NCI-H1436 (cell line): ENCODE measurements around the gene SMC6.

Source experiments
- DNase-seq: peaks from one replicate; lab custom pipeline; 2025; lab: John Stamatoyannopoulos, UW

Gene SMC6

GRCh38 chr2:17717666-17718065, 35.9 kb downstream of the SMC6 start:
- no peak for DNase-seq

DNA sequence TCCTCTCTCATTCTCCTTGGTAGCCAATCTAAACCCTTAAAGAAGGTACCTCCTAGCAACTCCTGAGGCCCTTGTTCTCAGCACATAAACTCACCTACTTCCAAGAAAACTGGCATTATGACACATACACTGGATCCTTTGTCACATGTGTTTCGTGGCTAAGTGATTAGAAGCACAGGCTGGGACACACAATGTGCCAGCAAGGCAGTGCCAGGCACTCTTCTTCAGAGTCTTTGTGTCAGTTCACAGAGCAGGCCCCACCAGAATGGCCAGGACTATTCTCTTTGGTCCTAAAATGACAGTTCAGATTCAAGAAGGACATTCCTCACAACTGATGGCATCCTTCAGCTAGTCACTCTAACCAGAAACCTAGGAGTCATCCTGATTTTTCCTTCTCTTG, 40.3 kb downstream of the SMC6 start:
- no peak for DNase-seq

DNA sequence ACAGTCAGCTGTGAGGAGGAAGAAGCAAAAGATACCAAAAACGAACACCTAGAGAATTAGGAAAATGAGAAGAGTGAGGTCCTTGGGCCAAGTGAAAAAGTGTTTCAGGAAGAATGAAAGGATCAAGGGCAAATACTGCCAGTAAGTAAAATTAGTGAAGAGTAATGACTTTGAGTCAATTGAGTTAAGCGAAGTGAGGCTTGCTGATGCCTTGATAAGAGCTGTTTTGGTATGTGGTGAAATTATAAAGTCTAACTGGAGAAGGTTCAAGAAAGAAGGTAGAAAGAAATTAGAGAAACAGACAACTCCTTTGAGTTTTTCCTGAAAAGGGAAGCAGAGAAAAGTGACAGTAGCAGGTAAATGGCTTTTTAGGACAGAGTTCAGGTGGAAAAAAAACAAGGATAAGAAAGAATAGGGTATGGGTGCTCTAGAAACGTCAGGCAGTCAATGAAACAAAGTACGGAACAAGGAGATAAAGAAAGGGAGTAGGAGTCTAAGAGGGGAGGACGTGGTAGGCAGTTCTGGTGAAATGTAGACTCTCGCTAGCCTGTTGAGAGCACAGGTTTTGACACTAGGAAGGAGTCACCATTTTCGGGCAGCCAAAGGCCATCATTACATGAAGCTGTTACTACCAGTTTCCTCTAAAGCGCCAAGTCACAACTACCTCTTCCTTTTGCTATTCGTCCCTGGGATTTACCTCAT, 42.9 kb downstream of the SMC6 start:
- no peak for DNase-seq

GRCh38 chr2:17709897-17710296, 43.7 kb downstream of the SMC6 start:
- DNase-seq = no peak

- DNase-seq = no peak
Measured at GRCh38 chr2:17708501-17708900, 45.1 kb downstream of the SMC6 start.

- DNase-seq = no peak
Measured at GRCh38 chr2:17706845-17707244, 46.8 kb downstream of the SMC6 start.

GRCh38 chr2:17690776-17691175, 62.8 kb downstream of the SMC6 start:
- no peak for DNase-seq

GRCh38 chr2:17689010-17689409, 64.6 kb downstream of the SMC6 start:
- no peak for DNase-seq

DNA sequence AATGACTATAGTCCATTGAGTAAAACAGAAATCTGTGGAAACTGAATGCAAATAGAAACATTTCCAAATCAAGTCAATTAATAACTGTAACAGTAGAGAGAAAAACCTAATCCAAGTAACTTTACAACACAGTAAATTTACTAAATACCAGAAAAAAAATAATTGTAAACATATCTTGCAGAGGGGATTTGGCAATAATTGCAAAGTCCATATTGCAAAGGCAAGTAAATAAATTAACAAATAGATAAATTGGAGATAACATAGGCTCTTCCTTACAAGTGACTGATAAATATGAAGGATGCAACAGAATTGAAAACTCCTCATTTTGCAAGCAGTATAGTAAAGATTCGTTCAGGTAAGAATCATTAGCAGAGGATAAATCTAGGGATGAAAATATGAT, 65.0 kb downstream of the SMC6 start:
- DNase-seq = no peak

- DNase-seq = no peak
Measured at GRCh38 chr2:17683981-17684380, 69.6 kb downstream of the SMC6 start.

GRCh38 chr2:17682098-17682857, 71.3 kb downstream of the SMC6 start:
- no peak for DNase-seq

GRCh38 chr2:17680119-17680518, 73.5 kb downstream of the SMC6 start:
- no peak for DNase-seq

DNA sequence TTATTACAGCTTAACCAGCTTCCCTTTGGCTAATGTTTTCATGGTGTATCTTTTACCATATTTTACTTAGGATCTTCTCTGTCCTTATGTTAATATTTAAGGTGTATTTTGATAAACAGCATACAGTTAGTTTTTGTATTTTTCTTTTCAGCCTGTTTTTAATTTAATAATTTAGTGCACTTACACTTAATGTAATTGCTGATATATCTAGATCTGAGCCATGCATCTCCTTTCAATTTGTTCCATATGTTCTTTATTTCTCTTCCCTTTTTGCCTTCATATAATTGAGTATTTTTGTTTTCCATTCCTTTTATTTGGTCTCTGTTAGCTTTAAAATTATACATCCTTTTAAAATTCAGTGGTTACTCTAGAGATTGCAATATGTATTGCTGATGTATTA, 78.8 kb downstream of the SMC6 start:
- no peak for DNase-seq

GRCh38 chr2:17672583-17673317, 80.9 kb downstream of the SMC6 start:
- DNase-seq = no peak

- DNase-seq = no peak
Measured at GRCh38 chr2:17667898-17668297, 85.7 kb downstream of the SMC6 start.

GRCh38 chr2:17664534-17664933, 89.1 kb downstream of the SMC6 start:
- DNase-seq = no peak

- DNase-seq = no peak
Measured at GRCh38 chr2:17662723-17663122, 90.9 kb downstream of the SMC6 start.

GRCh38 chr2:17661460-17661859, 92.2 kb downstream of the SMC6 start:
- DNase-seq = no peak

DNA sequence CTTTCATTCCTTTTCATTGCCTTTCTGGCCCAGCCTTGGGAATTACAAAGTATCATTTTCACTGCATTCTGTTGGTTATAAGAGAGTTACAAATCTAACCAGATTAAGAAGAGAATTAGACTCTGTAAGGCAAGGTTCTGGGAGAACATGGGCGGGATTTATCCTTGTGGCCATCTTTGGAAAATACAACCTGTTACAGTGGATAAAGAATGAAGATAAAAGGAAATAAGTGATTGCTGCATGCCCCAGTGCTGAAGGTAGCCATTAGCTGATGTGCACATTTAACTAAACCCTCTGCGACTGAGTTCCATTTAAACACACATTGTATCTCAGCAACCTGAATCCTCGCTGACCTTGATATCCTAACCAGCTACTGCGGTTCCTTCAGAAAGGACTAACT, 93.4 kb downstream of the SMC6 start:
- no peak for DNase-seq

DNA sequence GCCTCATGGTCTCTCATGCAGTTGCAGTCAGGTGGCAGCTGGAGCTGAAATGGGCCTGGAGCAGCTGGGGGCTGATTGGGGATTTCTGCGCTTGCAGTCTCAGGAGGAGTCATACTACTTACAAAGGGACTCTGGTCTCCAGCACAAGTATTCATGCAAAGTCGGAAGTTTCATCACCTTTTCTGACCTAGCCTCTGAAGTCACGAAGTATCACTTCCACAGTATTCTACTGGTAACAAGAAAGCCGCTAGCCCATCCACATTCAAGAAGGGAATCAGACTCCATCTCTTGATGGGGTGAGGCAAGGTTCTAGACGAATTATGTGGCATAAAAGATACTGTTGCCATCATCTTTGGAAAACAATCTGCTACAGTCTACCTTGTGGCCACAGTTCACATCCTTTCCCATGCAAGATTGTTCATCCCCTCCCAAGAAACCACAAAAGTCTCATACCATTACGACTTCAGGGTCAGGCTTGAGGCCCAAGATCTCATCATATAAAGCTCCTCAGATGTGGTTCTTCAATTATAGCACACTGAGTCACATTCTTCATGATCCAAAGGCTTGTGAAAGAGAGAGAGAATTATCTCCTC, 95.3 kb downstream of the SMC6 start:
- DNase-seq = no peak

DNA sequence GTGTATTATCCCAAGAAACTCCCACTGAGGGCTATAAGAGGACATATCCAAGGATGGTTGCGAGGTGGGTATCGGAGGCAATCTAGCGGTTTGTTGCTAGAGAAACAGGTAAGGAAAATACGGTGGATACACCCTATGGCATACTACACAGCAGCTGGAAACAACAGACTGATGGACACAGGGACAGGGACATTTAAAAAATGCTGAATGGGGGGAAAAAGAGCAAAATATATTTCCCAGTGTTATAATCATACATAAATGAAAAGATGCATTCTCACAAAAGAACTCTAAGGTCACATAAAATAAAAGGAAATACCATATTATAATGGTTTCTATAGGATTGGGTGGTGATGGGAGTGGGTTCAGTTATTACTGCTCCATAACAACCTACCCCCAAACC, 95.9 kb downstream of the SMC6 start:
- no peak for DNase-seq

GRCh38 chr2:17652681-17653394, 100.8 kb downstream of the SMC6 start:
- DNase-seq = no peak
